SK-N-SH (cell line): ENCODE results near the gene HID1. TPM values are rescaled to one million over a fixed set of nuclear protein-coding genes. Genes with fewer than 3 reads are reported as not detected.
"Not testable (repeated sequence)": the region's sequence is repeated elsewhere in the genome, so short reads cannot be mapped to it uniquely, and the experiment has no call there.

Experiments
- CTCF ChIA-PET: fragments of 300-600, 350-600 bp; formaldehyde crosslinking; extraction: SDS; loops from one replicate; lab custom pipeline; 2021; lab: Yijun Ruan, JAX
- POLR2A ChIA-PET: fragments of 350-600 bp; sonication (Branson Sonifier 250); formaldehyde crosslinking; extraction: SDS; loops from one replicate; lab custom pipeline; 2020; ENCODE audit warnings: antibody characterized with exemption, inconsistent platforms; lab: Yijun Ruan, JAX
- DNase-seq: peaks from one replicate; pipeline ENCODE4 v3.0.0; 2012
- H2AFZ ChIP-seq: fragments of 200-600 bp; sonication (generic); 2 replicates; pipeline ENCODE4 v1.8.1; 2016; ENCODE audit warnings: antibody characterized with exemption, mild to moderate bottlenecking, low read depth
- H3F3A ChIP-seq: fragments of 200-600 bp; sonication (generic); replicated peaks from 2 replicates; pipeline ENCODE3; 2016; ENCODE audit warnings: antibody characterized with exemption, mild to moderate bottlenecking; ENCODE audit not compliant: insufficient read depth
- H3K27ac ChIP-seq, 2 experiments: fragments of 200-500 bp in 1 of 2; fragments of 200-600 bp in 1 of 2; sonication (Bioruptor generic) in 1 of 2; sonication (generic), shearing (Covaris generic) in 1 of 2; 2 replicates each; pipeline versions ENCODE4 v1.5.1 to v1.6.1; 2014 to 2016; ENCODE audit warnings: low read depth in 2 of 2, inconsistent platforms in 1 of 2, low read length in 1 of 2, mild to moderate bottlenecking in 1 of 2, mixed read lengths in 1 of 2
- H3K27me3 ChIP-seq: fragments of 200-600 bp; sonication (generic), shearing (Covaris generic); 2 replicates; pipeline ENCODE4 v1.6.1; 2016; ENCODE audit warnings: mixed run types; ENCODE audit not compliant: insufficient read depth
- H3K36me3 ChIP-seq, 2 experiments: fragments of 200-500 bp in 1 of 2; fragments of 200-600 bp in 1 of 2; sonication (Bioruptor generic) in 1 of 2; sonication (generic) in 1 of 2; replicated peaks in 1 of 2; 2 replicates each; pipeline versions ENCODE3 to v1.5.1; 2014 to 2016; ENCODE audit warnings: low read length in 1 of 2, mild to moderate bottlenecking in 1 of 2; ENCODE audit not compliant: insufficient read depth in 2 of 2, control insufficient read depth in 1 of 2
- H3K4me1 ChIP-seq, 2 experiments: fragments of 200-500 bp in 1 of 2; fragments of 200-600 bp in 1 of 2; sonication (Bioruptor generic) in 1 of 2; sonication (generic), shearing (Covaris generic) in 1 of 2; 2 replicates each; pipeline versions ENCODE4 v1.5.1 to v1.6.1; 2014 to 2016; ENCODE audit warnings: low read depth in 1 of 2, low read length in 1 of 2, mixed run types in 1 of 2; ENCODE audit not compliant: insufficient read depth in 2 of 2, control insufficient read depth in 1 of 2
- H3K4me2 ChIP-seq: fragments of 200-600 bp; sonication (generic), shearing (Covaris generic); 2 replicates; pipeline ENCODE4 v1.6.1; 2017; ENCODE audit warnings: mixed run types
- H3K4me3 ChIP-seq, 2 experiments: fragments of 200-500 bp in 1 of 2; fragments of 200-600 bp in 1 of 2; sonication (Bioruptor generic) in 1 of 2; sonication (generic), shearing (Covaris generic) in 1 of 2; 2 replicates each; pipeline versions ENCODE4 v1.5.1 to v1.8.1; 2014 to 2016; ENCODE audit warnings: low read depth in 2 of 2, inconsistent platforms in 1 of 2, low read length in 1 of 2, mild to moderate bottlenecking in 1 of 2, mixed read lengths in 1 of 2, moderate library complexity in 1 of 2
- H3K79me2 ChIP-seq: fragments of 200-600 bp; sonication (generic); 2 replicates; pipeline ENCODE4 v1.8.1; 2017; ENCODE audit warnings: mild to moderate bottlenecking; ENCODE audit not compliant: insufficient read depth
- H3K9ac ChIP-seq: fragments of 200-600 bp; sonication (generic); 2 replicates; pipeline ENCODE4 v1.6.1; 2017; ENCODE audit warnings: mixed run types
- H3K9me2 ChIP-seq: fragments of 200-600 bp; sonication (generic); 2 replicates; pipeline ENCODE4 v1.6.1; 2017; ENCODE audit warnings: mixed run types
- H3K9me3 ChIP-seq: fragments of 200-600 bp; sonication (generic); 2 replicates; pipeline ENCODE4 v1.6.1; 2017; ENCODE audit warnings: mixed run types, mild to moderate bottlenecking, moderate library complexity
- H4K20me1 ChIP-seq: fragments of 200-600 bp; sonication (generic); 2 replicates; pipeline ENCODE4 v1.6.1; 2017; ENCODE audit warnings: mild to moderate bottlenecking, mixed run types; ENCODE audit not compliant: insufficient read depth
- ELF1 ChIP-seq: IDR thresholded peaks from 2 replicates; pipeline ENCODE4 v1.4.0; 2012
- FOXJ3 ChIP-seq: sonication (generic); formaldehyde crosslinking; IDR thresholded peaks from 2 replicates; pipeline ENCODE4 v1.5.1; 2020; ENCODE audit warnings: mild to moderate bottlenecking, missing genetic modification reagents
- GABPA ChIP-seq: IDR thresholded peaks from 2 replicates; pipeline ENCODE4 v1.4.0; 2012; ENCODE audit warnings: low read depth, mild to moderate bottlenecking
- JUND ChIP-seq: IDR thresholded peaks from 2 replicates; pipeline ENCODE4 v1.4.0; 2012
- MEF2A ChIP-seq: IDR thresholded peaks from 2 replicates; pipeline ENCODE4 v1.4.0; 2012; ENCODE audit warnings: low read depth, borderline replicate concordance
- NFIC ChIP-seq: IDR thresholded peaks from 2 replicates; pipeline ENCODE4 v1.4.0; 2012; ENCODE audit warnings: borderline replicate concordance
- RAD21 ChIP-seq: IDR thresholded peaks from 2 replicates; pipeline ENCODE4 v1.6.1; 2012; ENCODE audit warnings: mild to moderate bottlenecking, low read length
- RFX5 ChIP-seq: IDR thresholded peaks from 2 replicates; pipeline ENCODE4 v1.6.1; 2012; ENCODE audit warnings: mild to moderate bottlenecking, improper control_type of control experiment, low read length
- SMC3 ChIP-seq: IDR thresholded peaks from 2 replicates; pipeline ENCODE4 v1.6.1; 2012; ENCODE audit warnings: low read depth, low read length, improper control_type of control experiment
- TCF12 ChIP-seq: IDR thresholded peaks from 2 replicates; pipeline ENCODE4 v1.4.0; 2012
- USF2 ChIP-seq: fragments of 150-350 bp; IDR thresholded peaks from 2 replicates; pipeline ENCODE4 v1.6.1; 2017; ENCODE audit warnings: antibody characterized with exemption, low read length, low read depth, borderline replicate concordance
- WGBS: methylation state at CpG from one replicate; pipeline ENCODE4 v1.1.6; 2017; ENCODE audit warnings: low lambda C conversion rate; 5-methylcytosine and 5-hydroxymethylcytosine counted together
- polyA plus RNA-seq, 3 experiments: library from polyadenylated mRNA; depleted of rRNA; stranded (reverse); fragments of >200 nt; gene quantifications; 2 replicates each; pipeline ENCODE4 v1.2.3, GENCODE V29; 2012

The HID1 gene
- polyA plus RNA-seq, 1 of the 3 experiments (the other 2 are of a cell fraction), result 2.5 TPM

GRCh38 chr17:75008373-75008772, 35.8 kb upstream of the HID1 start (continued):
- TF ChIP-seq GABPA (no peak), FOXJ3 (CRISPR knock-in tag) (no peak), USF2 (no peak), TCF12 (no peak)

GRCh38 chr17:75006653-75007052, 34.1 kb upstream of the HID1 start:
- CTCF ChIA-PET, result interaction anchor here (0.9 to 19.8 kb wide), 9 partner anchors 11 to 406 kb away, joined by 3 to 295 read pairs (median 4); partner anchors contain the start of gene USH1G
- DNase-seq, result no peak
- no peaks in the 10 kb centered on the region for H4K20me1 ChIP-seq
- H3K4me1 ChIP-seq, result peaks cover 4 to 15% of the 10 kb centered on the region in 2 experiments; a peak in 3 of 4 replicates
- H3F3A ChIP-seq, result peaks cover 10% of the 10 kb centered on the region
- no peaks in the 10 kb centered on the region for H3K27me3 ChIP-seq
- POLR2A ChIA-PET, result interaction anchor here (5.3 kb wide), 1 partner anchor 17 kb away, joined by 23 read pairs; no protein-coding TSS in a partner anchor
- H3K9me2 ChIP-seq, result no peaks in the 10 kb centered on the region
- H3K27ac ChIP-seq, result no peak overlapping the region
- H3K79me2 ChIP-seq, result no peaks in the 10 kb centered on the region
- no peak overlapping the region for H3K4me2 ChIP-seq
- no peak overlapping the region for H3K4me3 ChIP-seq
- TF ChIP-seq RFX5 (no peak), JUND (no peak), MEF2A (no peak), NFIC (no peak), SMC3 (peak; percentile 29; the same call in 1 of the 2 replicates), ELF1 (no peak), RAD21 (peak; percentile 60)
- WGBS, result 91% methylated on average over 5 of the region's 5 CpGs
- peaks cover 10 to 26% of the 10 kb centered on the region in 2 experiments for H3K36me3 ChIP-seq
- H2AFZ ChIP-seq, result no peak overlapping the region
- H3K9me3 ChIP-seq, result no peaks in the 10 kb centered on the region
- no peak overlapping the region for H3K9ac ChIP-seq

GRCh38 chr17:75006084-75006483, 33.5 kb upstream of the HID1 start:
- H3K27ac ChIP-seq, H3K4me3 ChIP-seq, DNase-seq, H3K27me3 ChIP-seq, H3K4me2 ChIP-seq, H3K4me1 ChIP-seq, H3K9me2 ChIP-seq, H3F3A ChIP-seq, H3K9me3 ChIP-seq, H2AFZ ChIP-seq, H3K79me2 ChIP-seq, H4K20me1 ChIP-seq, H3K9ac ChIP-seq: not testable (repeated sequence)
- peaks cover 15 to 32% of the 10 kb centered on the region in 2 experiments for H3K36me3 ChIP-seq
- WGBS, result 92% methylated on average over 6 of the region's 6 CpGs
- ChIA-PET POLR2A (interaction anchor here (1.1 to 5.3 kb wide), 2 partner anchors 16 to 44 kb away, joined by 3 to 23 read pairs; no protein-coding TSS in a partner anchor), CTCF (interaction anchor here (0.9 to 19.8 kb wide), 9 partner anchors 11 to 83 kb away, joined by 3 to 295 read pairs (median 4); partner anchors contain the start of gene USH1G)
